HG03139 (cell line): ENCODE data around the gene CHSY3.
A peak's percentile ranks its signal among the peaks of the same experiment; 100 is the strongest.

Experiments used
- ATAC-seq: cut with Tn5 transposase; IDR thresholded peaks from one replicate; pipeline ENCODE4 v1.9.1; 2021; ENCODE audit not compliant: unreplicated experiment

Gene CHSY3

DNA sequence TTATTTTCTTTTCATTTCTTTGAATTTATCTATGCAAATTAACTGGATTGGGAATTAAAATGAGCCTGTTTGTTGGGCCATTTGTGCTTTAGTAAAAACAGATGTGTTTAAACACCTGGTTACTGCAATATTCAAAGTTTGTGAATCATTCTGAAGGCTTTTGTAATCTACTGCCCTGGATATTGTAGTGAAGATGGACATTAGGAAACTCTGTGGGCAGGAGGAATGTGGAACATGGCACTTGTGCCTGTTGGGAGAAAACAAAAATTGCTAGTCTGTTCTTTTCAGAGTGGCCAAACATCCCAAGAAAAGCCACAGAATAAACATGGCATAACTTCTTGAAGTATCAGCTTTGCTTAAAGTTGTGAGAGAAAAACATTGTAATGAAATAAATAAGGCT, 40.8 kb downstream of the CHSY3 start:
- no peak for ATAC-seq

- ATAC-seq = no peak
Measured at GRCh38 chr5:129945774-129946270, 41.6 kb downstream of the CHSY3 start.

- ATAC-seq = no peak
Measured at GRCh38 chr5:129951039-129951438, 46.8 kb downstream of the CHSY3 start.

DNA sequence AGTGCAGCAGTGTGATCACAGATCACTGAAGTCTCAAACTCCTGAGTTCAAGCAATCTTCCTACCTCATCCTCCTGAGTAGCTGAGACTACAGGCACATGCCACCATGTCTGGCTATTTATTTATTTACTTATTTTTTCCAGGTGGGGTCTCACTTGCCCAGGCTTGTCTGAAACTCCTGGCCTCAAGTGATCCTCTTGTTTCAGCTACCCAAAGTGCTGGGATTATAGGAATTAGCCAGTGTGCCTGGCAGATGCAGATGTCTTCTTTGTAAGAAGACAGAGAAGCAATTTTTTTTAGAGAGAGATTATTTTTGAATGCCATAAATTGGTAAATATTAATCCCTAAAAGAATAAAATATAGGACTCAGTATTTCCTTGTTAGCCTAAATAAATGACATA, 54.3 kb downstream of the CHSY3 start:
- no peak for ATAC-seq

GRCh38 chr5:129960831-129961230, 56.6 kb downstream of the CHSY3 start:
- no peak for ATAC-seq

DNA sequence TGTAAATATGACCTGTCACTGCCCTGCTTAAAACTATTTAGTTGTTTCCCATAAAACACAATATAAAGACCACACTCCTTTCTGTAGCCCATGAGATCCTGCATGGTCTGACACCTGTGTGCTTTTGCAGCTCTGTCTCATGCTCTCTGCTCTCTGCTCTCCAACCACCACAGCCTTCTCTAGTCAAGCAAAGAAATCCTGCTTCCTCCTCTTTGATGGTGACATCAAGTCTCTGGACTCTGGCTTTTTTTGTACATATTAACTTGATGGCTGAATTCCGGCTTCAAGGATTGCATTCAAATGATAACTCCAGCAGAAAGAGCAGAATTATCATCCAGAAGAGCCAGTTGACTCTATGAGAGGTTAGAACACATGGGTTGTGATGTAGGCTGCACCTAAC, 58.2 kb downstream of the CHSY3 start:
- no peak for ATAC-seq

DNA sequence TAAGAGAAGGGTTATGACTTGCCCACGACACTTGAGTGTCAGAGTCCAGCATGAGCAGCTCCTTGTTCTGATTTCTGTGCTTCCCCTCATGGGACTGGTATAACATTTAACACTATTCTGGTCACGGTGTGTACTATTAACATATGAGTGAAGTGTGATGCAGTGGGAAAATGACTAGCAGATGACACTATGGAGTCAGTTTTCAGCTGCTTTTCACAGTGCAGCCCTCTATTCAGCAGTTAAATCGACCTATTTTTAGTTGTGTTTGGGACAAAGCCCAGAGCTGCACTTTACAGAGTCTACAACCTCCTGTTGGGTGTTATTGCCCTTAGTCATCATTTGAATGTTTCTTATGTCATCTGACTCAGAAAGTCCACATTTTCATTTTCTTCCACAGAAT, 59.1 kb downstream of the CHSY3 start:
- no peak for ATAC-seq

DNA sequence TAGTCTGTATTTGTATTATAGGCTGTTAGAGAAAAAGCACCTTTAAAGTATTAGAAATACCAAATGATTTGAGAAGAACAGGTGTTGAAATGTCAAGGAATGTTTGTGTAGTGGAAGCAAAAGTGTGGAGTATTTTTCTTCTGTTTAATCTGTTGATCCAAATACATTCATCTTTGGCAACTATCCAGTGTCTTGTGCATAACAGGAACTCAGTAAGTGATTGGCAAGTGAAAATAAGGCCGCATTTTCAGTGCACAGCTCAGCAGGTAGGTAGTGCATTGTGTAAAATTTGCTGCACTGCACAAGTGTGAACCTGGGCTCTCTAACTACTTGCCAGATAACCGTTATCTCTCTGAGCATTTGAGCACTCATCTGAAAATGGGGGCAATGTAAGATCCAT, 61.8 kb downstream of the CHSY3 start:
- ATAC-seq = no peak

GRCh38 chr5:129971714-129972113, 67.4 kb downstream of the CHSY3 start:
- ATAC-seq = no peak

- ATAC-seq = no peak
Measured at GRCh38 chr5:129972465-129973141, 68.3 kb downstream of the CHSY3 start.

DNA sequence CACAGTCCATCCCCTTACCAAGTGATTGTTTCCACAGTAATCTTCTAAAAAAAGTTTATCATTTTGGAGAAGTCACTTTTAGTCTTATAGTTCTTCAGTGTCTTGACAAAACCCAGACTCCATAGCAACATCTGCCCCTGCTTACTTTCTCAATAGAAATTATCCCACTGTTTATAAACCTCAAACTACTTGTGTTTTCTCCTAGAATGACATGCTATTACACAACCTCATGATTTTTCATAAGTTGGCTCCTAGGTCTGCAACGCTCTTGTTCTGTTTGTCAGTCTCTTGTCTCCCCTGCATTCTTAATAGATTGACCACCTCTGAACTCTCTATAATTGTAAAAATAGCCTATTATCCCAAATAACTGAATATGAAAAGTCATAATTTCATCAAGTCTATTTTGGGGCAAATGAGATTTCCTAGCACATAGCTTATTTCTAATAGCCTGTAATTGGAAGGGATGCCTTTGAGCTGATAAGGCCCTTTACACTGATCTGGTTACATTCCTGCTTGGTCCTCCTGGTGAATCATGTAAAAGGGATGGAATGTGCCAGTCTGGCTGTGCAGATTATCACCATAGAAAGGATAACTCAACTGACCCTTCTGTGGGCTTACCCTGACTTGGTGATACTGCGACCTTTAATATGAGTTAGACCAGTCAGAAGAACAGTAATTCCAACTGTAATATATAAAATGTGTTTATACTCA, 69.6 kb downstream of the CHSY3 start:
- ATAC-seq = no peak

DNA sequence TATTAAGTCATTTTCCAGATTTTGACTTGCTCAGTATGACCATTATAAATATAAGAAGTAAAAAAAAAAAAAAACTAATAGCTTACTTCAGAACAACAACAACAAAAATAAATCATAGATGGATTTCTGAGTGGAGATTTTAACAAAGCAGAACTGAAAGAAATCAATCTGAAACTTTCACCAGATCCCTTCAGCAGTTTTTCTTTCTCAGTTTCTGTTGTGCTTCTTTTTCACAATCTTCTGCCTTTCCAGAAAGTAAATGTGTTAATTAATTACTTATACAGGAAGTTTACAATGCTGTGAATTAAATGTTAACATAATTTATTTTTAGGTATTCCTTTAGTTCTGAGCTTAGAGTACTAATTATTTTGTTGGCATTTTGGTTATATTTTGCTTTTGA, 73.5 kb downstream of the CHSY3 start:
- peak; percentile 89 for ATAC-seq

GRCh38 chr5:129978270-129978669, 74.0 kb downstream of the CHSY3 start:
- no peak for ATAC-seq

GRCh38 chr5:129988453-129988852, 84.2 kb downstream of the CHSY3 start:
- ATAC-seq = no peak

DNA sequence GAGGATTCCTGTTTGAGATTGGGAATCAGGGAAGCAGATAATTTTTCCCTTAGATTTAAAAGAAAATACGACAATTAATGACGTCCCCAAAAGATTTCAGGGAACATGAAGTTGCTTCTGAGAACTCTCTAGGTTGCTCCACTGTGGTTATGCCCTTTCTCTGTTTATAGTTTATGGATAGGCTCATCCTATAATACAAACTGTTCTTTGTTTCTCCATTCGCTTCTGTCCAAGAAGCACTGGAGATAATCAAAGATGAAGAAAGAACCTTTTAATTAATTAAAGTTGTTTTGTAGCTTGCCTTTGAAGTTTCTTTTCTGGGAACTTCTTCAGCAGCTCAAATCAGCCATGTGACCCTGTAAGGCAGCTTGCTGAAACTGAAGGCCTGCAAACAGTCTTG, 87.5 kb downstream of the CHSY3 start:
- no peak for ATAC-seq

DNA sequence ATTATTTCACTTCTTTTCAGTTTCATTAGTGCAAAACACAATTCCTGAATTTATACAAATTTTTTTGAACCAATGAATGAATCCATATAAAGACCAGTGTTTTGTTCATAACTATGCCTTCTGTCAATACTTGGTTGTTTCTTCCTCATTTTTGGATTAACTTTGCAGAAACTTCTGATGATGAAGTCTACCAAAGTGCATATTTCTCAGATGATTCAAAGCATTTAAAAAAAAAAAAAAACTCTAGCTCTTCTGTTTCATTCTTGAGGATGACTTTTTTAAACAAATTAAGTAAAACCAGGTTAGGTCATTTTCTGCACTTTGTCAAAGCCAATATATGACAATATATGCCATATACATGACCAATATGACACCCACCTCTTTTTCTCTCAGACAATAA, 92.6 kb downstream of the CHSY3 start:
- no peak for ATAC-seq

DNA sequence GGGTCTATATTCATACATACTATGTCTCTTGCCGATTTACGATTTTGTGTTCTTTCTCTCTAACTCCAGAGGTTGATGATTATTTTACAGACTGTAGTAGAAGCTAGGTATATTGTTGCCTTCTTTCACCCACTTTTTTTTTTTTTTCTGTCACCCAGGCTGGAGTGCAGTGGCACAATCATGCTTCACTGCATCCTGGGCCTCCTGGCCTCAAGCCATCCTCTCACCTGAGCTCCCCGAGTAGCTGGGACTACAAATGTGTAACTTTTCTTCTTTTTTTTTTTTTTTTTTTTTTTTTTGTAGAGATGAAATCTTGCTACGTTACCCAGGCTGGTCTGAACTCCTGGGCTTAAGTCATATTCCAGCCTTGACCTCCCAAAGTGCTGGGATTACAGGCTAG, 96.2 kb downstream of the CHSY3 start:
- ATAC-seq = no peak

DNA sequence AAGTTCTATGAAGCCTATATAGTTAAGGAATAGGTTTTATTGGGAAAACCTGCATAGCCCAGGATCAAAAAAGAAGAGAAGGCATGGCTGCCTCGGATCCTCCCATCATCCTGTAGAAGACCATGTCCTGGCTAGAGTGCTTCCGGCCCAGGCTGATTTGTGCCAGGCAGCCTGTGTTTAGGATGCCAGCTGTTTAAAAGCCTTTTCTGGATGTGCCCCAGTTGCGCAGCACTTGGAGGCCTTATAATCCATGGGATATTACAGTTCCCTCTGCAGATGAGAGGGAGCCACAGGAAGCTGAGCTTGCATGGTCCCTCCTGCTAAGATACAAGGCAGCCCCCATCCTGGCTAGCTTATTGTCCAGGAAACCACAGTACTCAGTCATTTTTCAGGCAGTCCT, 97.9 kb downstream of the CHSY3 start:
- ATAC-seq = no peak

DNA sequence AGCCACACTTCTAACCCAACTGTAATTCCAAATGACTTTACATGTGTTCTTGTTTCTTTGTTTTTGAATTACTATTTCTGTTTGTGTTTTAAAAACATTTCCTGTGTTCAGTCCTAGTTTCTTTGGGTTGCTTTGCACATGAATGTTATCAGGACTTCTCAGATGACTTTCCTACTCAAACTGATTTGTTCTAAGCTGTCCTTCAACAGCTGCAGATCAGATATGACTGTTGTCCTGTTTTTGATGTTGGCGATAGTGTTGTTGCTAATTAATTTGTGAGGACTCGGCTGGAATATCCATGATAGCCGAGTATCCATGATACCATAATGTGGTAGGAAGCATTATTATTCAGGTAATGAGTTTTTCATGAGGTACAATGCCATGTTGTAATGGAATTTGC, 98.6 kb downstream of the CHSY3 start:
- no peak for ATAC-seq

GRCh38 chr5:130011986-130012385, 107.7 kb downstream of the CHSY3 start:
- no peak for ATAC-seq

DNA sequence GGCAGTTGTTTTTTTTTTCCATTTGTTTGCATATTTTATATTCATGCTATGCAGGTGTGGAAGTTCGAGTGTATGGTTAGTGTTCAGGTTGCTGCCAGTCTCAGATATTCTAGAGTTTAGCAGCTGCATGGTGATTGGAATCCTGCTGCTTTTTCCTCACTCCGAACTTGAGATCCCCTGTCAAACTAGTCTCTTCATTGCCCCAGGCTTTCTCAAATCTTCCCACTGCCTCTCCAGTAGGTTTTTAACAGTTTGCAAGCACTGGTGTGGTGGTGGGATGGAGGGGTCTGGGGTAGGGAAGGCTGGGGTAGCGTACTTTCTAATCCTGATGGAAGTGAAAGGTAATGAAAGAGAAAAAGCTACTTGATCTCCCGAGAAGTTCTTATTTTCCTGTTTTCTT, 112.9 kb downstream of the CHSY3 start:
- no peak for ATAC-seq

GRCh38 chr5:130018641-130019040, 114.4 kb downstream of the CHSY3 start:
- no peak for ATAC-seq

- ATAC-seq = no peak
Measured at GRCh38 chr5:130021000-130021399, 116.7 kb downstream of the CHSY3 start.
